ENCODE results near the gene ST6GALNAC4.

ST6GALNAC4 gene

GRCh38 chr9:127858041-127858512 lies 58.8 kb downstream of the ST6GALNAC4 start:
- Mint-ChIP-seq H3K4me1 (ENCODE audit: low read depth) (peaks cover 45% of the 10 kb centered on the region), H3K36me3 (no peaks in the 10 kb centered on the region), H3K27ac (no peak overlapping the region), H3K9me3 (ENCODE audit: low read depth) (no peaks in the 10 kb centered on the region), H3K4me3 (no peak overlapping the region), H3K27me3 (no peaks in the 10 kb centered on the region)
